ENCODE data around the gene HACD2.
A peak's percentile ranks its signal among the peaks of the same experiment; 100 is the strongest.

HACD2 gene

GRCh38 chr3:123568034-123568433, 16.8 kb downstream of the HACD2 start:
- no peak for DNase-seq

DNA sequence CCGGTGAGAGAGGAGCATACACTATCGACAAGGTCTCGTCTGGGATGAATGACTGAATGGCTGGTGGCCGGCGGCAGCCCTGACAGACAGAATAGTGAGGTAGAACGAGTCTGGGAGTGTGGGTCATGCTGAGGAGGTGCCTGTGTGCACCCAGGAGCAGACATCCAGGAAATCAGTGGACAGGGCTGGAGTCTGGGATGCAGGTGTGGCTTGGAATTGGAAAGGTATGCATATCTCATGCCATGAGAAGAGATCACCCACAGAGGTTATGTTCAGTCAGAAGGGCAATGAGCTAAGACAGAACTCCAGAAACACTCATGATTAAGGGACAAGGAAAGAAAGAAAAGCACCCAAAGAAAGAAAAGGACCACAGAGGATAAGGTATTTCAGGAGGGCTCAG, 20.8 kb downstream of the HACD2 start:
- DNase-seq = no peak

GRCh38 chr3:123562547-123562946, 22.3 kb downstream of the HACD2 start:
- no peak for DNase-seq

DNA sequence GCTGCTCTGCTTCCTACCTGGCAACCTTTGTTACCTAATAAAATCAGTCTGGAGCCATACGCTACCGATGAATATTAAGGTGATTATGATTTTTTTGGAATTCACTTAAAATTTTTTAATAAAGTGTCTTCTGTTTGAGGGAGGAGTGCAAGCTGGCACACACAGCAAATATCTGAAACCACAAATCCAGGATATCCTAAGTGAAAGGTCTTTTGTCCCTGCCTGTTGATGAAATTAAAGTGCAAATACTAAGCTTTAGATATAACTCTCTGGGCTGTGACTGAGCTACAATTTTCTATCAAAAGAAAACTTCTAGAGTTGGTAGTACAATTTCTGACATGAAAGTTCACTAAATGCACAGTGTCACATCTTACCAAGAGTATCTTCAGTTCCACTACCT, 23.7 kb downstream of the HACD2 start:
- DNase-seq = no peak

DNA sequence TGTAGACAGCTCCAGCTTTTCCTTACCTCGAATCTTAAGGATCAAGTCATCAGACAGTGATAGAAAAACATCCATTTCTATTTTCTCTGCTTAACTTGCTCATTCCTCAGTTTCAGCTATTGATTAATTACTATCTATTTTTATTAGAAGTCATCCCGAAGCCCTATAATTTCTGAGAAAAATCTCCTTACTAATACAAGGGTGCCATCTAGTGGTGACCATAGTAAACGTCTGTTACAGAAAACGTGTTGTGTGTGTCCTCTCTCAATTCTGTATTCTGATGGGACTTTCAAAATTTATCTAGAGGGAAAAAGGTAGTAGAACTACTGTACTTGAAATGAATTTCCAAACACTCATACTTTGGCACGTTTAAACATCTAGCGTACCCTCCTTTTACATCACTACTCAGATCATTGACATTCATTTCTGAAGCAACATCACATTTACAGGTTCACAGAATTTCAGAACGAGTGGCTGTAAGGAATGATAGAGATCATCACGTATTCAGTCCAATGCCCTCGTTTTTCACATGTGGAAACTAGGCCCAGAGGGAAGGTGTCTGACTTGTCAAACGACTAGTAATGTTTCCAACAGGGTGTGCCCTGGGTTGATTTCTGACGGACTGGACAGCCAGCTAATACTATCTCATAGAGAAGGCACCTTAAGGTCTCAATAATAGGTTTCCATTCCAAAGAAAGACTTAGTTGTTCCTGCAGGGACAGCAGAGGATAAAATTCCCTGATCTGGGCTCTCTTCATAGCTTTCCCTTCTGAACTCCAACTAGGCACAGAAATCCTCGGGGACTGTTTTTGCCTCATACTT, 25.6 kb downstream of the HACD2 start:
- peak; percentile 31 for DNase-seq

- DNase-seq = no peak
Measured at GRCh38 chr3:123553536-123553935, 31.3 kb downstream of the HACD2 start.

DNA sequence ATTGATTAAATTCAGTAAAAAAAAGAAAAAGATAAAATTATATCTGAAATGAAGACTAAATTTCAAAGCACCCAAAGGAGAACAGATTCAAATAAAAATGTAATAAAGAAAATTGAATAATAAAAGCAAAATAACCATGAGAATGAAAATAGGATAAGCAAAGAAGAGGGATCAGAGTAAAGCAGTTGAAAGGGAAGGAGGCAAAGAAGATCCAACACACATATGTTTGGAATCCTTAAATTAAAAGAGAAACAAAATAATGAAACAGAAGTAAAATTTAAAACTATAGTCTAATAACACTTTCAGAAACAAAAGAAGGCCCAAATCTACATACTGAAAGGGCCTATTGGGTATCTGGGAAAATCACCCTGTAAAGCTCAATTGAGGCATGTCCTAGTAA, 32.1 kb downstream of the HACD2 start:
- DNase-seq = no peak

GRCh38 chr3:123552095-123552714, 32.6 kb downstream of the HACD2 start:
- no peak for DNase-seq

DNA sequence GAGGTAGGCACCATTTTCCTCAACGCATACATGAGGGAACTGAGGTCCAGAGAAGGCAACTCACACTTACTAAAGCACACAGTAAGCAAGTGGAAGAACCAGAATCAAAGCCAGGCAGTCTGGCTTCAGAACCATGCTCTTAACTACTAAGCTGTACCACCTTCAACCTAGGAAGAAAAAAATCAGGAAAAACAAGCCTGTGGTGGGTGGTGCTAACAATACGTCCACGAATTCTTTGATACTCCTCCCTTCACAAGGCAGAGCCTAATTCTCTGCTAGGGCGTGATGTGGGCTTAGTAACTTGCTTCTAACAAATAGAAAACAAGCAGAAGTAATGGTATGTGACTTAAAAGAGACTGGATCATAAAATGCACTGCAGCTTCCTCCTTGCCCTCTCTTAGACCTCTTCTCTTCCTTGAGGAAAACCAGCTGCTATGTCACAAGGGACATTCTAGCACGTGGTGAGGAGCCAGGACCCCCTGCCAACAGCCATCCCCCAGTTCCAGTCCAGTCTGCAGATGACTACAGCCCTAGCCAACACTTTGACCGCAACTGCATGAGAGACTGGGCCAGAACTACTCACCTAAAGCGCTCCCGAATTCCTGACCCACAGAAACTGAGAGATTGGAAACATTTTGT, 36.9 kb downstream of the HACD2 start:
- no peak for DNase-seq

DNA sequence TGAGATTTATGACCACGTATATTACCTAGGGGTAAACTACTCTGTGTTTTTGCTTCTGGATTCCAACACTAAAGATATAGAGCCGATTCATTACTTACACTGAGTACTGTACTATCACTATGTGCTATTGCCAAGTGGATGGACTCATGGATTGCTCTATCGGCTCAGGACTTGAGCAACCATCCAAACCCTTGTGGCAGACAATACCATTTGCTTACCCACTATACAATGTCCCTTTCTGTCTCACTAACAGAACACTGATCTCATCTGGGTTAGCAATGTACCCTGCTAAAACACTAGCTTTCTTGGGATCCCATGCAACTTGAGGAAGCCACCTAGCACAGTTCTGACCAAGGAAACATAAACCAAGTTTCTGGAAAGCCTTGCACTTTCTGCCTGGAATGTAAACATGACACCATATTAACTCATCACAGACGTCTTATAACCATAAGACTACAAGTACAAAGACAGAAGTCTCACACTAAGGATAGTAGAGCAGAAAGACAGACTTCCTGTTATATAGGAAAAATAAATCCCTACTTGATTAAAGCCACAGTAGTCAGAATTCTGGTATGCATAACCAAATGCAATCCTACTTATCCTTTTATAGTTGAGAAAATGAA, 38.6 kb downstream of the HACD2 start:
- DNase-seq = no peak

- no peak for DNase-seq
Measured at GRCh38 chr3:123543950-123544349, 40.9 kb downstream of the HACD2 start.

- DNase-seq = no peak
Measured at GRCh38 chr3:123540285-123540684, 44.6 kb downstream of the HACD2 start.

DNA sequence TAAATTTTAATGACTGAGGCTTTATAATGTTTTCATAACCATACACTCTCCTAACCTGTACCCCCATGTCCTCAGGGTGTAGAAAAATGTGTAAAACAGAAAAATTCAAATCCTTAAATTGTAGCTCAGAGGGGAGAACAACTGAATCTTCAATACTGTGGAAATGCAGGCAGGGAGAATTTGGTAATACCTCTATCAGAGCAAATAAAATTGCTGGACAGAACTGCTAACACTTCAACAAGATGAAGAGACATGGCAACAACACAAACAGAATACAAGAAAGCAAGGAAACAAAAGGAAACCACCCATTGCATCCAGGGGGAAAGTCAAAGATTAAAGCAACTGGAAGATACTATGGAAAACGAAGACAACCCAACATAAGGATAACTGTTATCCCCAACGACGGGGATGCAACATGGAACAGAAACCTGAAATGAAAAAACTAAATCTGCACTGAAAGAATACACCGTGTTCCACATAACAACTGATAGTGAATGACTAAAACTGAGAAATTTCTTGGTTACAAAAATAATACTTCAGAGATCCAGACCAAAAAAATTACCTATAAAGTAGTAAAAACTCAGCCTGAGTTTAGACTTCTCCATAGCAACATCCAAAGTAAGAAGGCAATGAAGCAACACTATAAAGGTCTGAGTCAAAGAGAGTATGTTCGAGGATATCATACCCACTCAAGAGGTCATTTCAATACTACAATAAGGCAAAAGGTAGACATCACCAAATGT, 48.5 kb downstream of the HACD2 start:
- no peak for DNase-seq

- DNase-seq = no peak
Measured at GRCh38 chr3:123535580-123535979, 49.3 kb downstream of the HACD2 start.

DNA sequence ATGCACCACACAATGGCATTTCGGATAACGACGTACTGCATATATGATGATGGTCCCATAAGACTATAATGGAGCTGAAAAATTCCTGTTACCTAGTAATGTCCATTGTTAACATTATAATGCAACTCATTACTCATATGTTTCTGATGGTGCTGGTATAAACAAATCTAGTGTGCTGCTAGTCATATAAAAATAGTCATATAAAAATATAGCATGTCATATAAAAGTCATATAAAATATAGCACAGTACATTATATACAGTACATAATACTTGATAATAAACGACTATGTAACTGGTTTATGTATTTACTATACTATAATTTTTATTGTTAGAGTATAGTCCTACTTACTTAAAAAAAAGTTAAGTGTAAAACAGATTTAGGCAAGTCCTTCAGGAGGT, 50.6 kb downstream of the HACD2 start:
- DNase-seq = no peak

GRCh38 chr3:123533554-123534159, 51.2 kb downstream of the HACD2 start:
- DNase-seq = no peak

DNA sequence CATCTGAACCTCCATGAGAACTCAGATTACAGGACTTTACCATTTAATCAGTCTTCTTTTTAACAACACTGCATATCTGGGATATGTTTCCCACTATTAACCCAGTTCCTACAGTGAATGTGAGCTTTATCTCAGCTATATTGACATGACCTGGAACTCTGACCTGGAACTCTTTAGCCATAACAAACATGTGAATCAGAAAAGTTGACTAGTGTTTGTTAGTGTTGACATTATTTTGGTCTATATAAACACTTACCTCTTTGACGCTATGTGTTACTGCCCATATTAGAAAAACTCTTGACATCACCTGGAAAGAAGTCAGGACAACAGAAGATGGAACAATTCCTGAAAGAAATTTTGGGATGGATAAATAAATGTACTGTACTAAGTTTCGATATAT, 56.7 kb downstream of the HACD2 start:
- DNase-seq = no peak

DNA sequence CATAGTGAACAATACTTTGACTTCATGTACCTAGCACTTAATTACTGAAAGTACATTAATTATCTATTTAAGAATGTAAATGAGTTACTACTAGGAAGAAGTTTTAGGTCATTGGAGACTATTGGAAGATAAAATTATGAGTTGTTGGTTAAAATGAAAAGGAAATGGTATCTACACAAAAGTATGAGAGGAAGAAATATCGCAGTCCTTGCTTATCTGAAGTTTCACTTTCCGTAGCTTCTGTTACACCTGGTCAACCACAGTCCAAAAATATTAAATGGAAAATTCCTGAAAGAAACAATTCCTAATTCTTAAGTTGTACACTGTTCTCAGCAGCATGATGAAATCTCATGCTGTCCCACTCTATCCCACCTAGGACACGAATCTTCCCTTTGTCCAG, 57.8 kb downstream of the HACD2 start:
- no peak for DNase-seq

GRCh38 chr3:123526474-123526873, 58.4 kb downstream of the HACD2 start:
- DNase-seq = no peak

DNA sequence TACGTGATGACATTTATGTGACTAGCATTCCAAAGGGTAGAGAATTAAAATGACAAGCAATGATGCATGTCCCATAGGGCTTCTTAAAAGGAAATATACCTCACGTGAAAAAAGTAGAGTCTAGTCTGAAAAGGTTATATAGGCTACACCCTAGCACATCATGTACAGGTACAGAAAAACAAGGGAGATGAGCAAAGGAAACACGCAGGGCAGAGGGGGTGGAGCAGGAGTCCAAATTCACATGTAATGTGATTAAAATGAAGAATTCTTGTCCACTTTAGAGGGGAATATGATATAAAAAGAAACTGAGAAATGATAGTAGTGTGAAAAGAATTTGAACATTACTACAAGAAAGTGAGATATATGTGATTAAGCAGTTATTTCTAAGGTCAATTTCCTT, 59.4 kb downstream of the HACD2 start:
- no peak for DNase-seq

GRCh38 chr3:123524981-123525380, 59.9 kb downstream of the HACD2 start:
- DNase-seq = no peak

- no peak for DNase-seq
Measured at GRCh38 chr3:123523023-123523412, 61.8 kb downstream of the HACD2 start.

Measured in NCI-H345 (cell line).